ENCODE data around the gene MRPS27.

Gene MRPS27

DNA sequence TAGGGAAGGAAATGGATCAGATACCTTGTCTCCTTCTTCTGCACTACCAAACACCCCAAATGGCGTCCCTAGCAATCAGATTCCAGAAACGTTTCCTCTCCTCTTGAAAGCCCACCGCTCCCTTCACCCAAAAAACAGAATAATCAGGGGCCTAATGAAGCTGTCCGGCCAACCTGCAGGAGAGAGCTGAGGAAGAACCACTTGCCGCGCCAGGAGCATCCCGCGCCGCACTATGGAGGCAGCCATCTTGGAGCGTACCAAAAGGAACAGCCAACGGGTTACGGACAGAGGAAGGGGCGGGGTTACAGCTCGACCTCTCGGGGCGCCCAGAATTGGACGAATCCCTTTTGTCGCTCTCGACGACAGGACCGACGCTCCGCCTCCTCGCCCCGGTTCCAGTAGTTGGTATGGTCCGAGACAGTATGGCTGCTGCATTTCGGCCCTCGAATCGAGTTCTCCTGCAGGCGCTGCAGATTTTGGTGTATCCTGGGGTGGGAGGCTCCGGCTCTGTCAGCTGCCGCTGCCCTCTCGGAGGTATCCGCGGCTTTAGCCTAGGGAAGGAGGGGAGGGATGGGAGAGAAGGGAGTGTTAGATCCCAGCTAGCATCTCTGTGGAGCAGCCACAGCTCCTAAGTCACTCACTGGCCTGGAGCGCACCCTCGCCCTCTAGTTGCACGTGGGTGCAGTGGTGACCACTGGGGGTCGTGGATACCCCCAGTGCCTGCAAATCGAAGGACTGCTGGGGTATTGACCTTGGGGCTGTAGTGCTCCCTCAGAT lies at the start of gene MRPS27, which contains the start of gene PTCD2:
MRPS27 (minus strand) TSS at position 265 of the 777 bp plus-strand sequence; CDS start at position 246, 19 bp downstream.
PTCD2 (plus strand) TSS at position 398 of the 777 bp plus-strand sequence; CDS start at position 408, 10 bp downstream.
- Mint-ChIP-seq H3K36me3 (peaks cover 29% of the 10 kb centered on the region), H3K9me3 (no peaks in the 10 kb centered on the region), H3K27me3 (no peaks in the 10 kb centered on the region), H3K4me1 (peaks cover 60% of the 10 kb centered on the region), H3K4me3 (peak within 1 kb of the TSS; percentile 93), H3K27ac (peak within 1 kb of the TSS; percentile 84)
- DNase-seq: peak; percentile 97
- CTCF ChIA-PET: interaction anchor here (0.6 to 1.2 kb wide), 2 partner anchors 11 to 34 kb away, joined by 3 to 5 read pairs; no protein-coding TSS in a partner anchor

DNA sequence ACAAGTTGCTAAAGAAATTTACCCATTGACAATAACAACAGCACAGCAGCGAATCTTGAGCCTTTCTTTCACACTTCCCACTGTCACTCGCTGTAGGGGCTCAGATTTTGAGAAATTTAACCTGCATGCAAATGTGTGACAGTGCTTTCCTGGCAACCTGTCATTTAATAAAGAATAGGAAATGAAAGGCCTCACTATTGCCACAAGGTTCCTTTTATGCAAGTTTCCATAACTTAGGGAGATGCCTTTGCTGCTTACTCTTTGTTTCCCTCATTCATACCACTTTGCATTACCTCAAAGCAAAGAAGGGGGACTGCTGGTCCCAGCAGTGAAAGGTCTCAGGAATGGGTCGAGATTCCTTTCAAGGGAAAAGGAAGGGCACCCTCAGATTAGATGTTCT lies 49.7 kb upstream of the MRPS27 start:
- Mint-ChIP-seq H3K27me3 (no peaks in the 10 kb centered on the region), H3K4me3 (no peak overlapping the region), H3K9me3 (no peaks in the 10 kb centered on the region), H3K36me3 (no peaks in the 10 kb centered on the region), H3K4me1 (no peaks in the 10 kb centered on the region), H3K27ac (no peak overlapping the region)
- DNase-seq: no peak
- CTCF ChIA-PET: no interaction called here

DNA sequence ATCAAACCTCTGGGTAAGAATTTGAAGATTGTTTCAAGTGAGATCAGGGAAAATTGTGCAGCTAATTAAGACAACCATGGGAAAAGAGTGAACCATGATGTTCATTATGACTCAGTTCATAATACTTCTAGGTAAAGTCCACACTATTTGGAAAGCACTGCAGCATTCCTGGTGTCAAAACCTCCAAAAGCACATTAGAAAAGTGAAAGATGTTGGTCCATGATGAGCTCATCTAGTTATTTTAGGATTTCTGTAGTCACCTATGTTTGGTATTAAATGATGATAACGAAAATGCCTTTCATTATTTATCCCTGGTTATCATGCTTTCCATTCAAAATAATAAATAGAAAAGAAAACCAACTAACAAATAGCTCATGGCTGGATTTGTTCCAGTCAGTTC lies 49.3 kb upstream of the MRPS27 start:
- Mint-ChIP-seq H3K36me3 (peaks cover 1% of the 10 kb centered on the region), H3K4me1 (no peaks in the 10 kb centered on the region)
- CTCF ChIA-PET: no interaction called here

DNA sequence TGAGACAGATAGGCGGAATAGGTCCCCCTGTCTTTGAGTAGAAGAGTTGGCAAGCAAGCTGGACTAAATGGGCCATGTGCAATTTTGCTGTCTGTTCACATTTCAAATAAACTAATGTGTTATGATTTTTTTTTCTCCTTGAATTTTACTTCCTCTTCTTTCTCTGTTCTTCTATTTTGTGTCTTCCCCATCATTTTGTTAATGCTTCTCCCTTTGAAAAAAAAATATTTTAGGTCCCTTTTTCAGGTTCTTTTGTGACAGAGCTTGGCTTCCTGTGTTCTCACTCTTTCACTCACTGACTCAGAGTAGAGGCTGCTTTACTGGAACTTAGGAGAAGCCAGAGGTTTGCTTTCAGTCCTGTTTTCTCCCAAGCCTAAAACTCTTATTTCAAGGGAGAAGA lies 48.2 kb upstream of the MRPS27 start:
- no peak for DNase-seq
- H3K27me3 Mint-ChIP-seq: no peaks in the 10 kb centered on the region
- no peak overlapping the region for H3K4me3 Mint-ChIP-seq
- no peak overlapping the region for H3K27ac Mint-ChIP-seq
- H3K4me1 Mint-ChIP-seq: no peaks in the 10 kb centered on the region
- CTCF ChIA-PET: interaction anchor here (0.7 to 1.0 kb wide), 2 partner anchors 11 to 449 kb away, joined by 3 read pairs; no protein-coding TSS in a partner anchor
- peaks cover 1% of the 10 kb centered on the region for H3K36me3 Mint-ChIP-seq
- H3K9me3 Mint-ChIP-seq: no peaks in the 10 kb centered on the region

More for the DNA sequence above, 49.3 kb upstream of the MRPS27 start:
- H3K27ac Mint-ChIP-seq: no peak overlapping the region
- H3K9me3 Mint-ChIP-seq: no peaks in the 10 kb centered on the region
- H3K27me3 Mint-ChIP-seq: no peaks in the 10 kb centered on the region
- DNase-seq: no peak
- H3K4me3 Mint-ChIP-seq: no peak overlapping the region

DNA sequence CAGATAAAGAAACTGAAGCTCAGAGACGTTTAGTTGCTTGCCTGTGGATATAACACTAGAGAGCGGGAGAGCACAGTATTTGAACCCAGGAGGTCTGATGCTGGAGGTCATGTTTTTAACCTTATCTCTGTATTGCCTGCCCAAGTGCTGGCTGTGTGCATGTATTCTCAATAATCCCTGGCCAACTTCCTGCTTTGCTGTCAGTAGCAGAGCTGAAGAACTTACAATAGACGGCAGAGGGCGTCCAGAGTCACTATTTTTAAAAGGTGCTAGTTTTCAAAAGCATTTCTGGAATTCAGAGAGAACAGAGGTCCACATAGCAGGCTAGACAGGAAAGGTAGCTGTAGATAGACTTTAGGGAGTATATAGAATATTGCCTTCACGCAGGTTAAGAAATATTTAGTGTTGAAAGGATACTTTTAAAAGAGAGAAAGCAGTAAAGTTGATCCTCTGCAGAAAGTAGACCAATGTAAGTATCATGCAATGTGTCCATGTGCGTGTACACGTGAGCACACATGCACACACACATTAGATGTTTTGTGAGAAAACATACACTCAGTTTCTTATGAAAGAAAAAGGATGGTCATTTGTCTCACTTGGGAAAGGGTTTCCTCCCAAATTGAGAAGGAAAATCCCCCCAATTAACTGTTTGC lies 46.4 kb upstream of the MRPS27 start:
- no peaks in the 10 kb centered on the region for H3K4me1 Mint-ChIP-seq
- CTCF ChIA-PET: interaction anchor here (0.7 to 2.8 kb wide), 7 partner anchors 13 to 483 kb away, joined by 3 to 26 read pairs (median 3); no protein-coding TSS in a partner anchor

DNA sequence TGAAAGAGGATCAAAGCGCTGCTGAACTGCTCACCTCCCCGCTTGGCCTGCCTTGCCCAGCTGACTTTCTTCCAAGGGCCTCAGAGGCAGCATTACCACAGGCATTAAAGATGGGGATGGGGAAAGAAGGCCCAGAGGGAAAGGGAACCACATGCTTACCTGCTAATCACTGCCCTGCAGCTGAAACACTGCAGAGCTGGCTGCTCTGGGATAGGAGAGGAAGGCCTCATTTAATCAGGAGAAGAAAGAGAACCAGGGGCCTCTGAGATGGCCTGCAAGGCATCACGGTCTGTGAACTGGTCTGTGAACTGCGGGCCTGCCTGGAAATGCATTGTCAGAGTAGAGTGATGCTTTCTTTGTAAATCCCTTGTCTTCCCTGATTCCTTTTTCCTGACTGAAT lies 44.9 kb upstream of the MRPS27 start:
- H3K27me3 Mint-ChIP-seq: no peaks in the 10 kb centered on the region
- H3K9me3 Mint-ChIP-seq: no peaks in the 10 kb centered on the region
- H3K4me3 Mint-ChIP-seq: no peak overlapping the region
- H3K36me3 Mint-ChIP-seq: peaks cover 12% of the 10 kb centered on the region
- CTCF ChIA-PET: interaction anchor here (2.8 kb wide), 1 partner anchor 159 kb away, joined by 26 read pairs; no protein-coding TSS in a partner anchor
- DNase-seq: no peak
- H3K27ac Mint-ChIP-seq: no peak overlapping the region
- H3K4me1 Mint-ChIP-seq: no peaks in the 10 kb centered on the region

More for the DNA sequence above, 46.4 kb upstream of the MRPS27 start:
- Mint-ChIP-seq H3K9me3 (no peaks in the 10 kb centered on the region), H3K36me3 (peaks cover 7% of the 10 kb centered on the region), H3K4me3 (no peak overlapping the region), H3K27me3 (no peaks in the 10 kb centered on the region), H3K27ac (no peak overlapping the region)
- DNase-seq: peak; percentile 58

DNA sequence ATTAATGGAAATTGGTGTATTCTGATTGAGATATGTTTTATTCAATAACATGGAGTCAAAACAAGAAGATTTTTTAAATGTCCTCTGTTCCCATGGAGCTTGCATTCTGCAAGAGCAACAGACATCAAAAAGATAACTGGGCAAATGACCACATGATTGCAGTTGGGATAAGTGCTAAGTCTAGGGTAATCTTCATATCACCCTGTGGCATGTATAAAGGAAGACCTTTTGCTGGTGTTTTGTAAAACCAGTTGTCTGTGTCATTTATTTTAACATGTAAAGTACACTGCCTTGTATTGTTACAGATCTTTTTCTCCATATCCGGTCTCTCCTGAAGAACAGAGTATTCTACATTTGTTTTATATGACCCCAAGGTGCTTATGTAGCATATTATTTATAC lies 44.1 kb upstream of the MRPS27 start:
- Mint-ChIP-seq H3K27me3 (no peaks in the 10 kb centered on the region), H3K27ac (no peak overlapping the region), H3K36me3 (peaks cover 18% of the 10 kb centered on the region), H3K4me1 (no peaks in the 10 kb centered on the region), H3K9me3 (no peaks in the 10 kb centered on the region), H3K4me3 (no peak overlapping the region)
- CTCF ChIA-PET: interaction anchor here (1.4 kb wide), 1 partner anchor 160 kb away, joined by 3 read pairs; no protein-coding TSS in a partner anchor
- no peak for DNase-seq

DNA sequence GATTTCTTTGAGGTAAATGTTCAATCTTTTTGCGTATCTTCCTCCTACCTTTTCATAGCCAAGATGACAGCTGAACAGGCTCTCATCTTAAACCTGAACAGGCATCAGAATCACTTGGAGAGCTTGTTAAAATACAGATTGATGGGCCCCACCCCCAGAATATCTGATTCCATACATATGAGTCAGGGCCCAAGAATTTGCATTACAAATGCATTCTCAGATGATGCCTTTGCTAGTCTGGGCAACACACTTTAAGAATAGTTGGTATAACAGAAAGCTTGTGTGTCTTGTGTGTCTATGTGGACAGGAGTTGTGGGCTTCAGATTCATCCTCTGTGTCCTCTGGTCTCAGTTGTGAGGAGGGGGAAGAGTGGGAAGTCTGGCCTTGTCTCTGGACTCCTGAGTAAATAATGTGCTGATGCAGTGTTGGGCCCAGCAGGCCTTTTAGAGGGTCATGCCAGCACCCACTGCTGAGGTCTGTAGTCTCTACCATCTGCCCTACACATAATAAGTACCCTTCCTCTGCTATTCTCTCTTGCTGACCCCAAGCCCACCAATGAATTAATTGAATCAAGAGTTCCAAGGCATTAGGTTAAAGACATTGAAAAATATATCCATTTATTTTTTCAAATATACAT lies 43.2 kb upstream of the MRPS27 start:
- Mint-ChIP-seq H3K36me3 (peaks cover 19% of the 10 kb centered on the region), H3K4me1 (no peaks in the 10 kb centered on the region), H3K27ac (no peak overlapping the region), H3K9me3 (no peaks in the 10 kb centered on the region), H3K27me3 (no peaks in the 10 kb centered on the region), H3K4me3 (no peak overlapping the region)
- no peak for DNase-seq
- CTCF ChIA-PET: interaction anchor here (1.4 kb wide), 1 partner anchor 161 kb away, joined by 3 read pairs; no protein-coding TSS in a partner anchor

DNA sequence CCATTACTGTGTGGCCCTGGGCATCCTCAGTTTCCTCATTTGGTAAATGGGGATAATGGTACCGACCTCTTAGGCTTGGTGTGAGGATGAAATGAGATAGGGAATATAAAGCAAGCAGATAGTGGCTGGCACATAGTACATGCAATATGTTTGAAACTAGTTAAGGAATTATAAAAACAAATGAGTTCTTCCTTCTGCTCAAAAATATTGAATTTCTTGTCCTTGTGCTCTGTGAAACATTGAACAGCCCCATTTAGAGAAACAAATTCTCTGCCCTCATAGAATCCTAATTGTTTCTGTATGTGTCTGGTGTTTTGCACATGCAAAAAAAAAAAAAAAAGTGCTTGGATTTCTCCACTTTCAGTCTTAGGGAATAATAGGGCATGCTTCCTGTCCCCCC lies 39.8 kb upstream of the MRPS27 start:
- Mint-ChIP-seq H3K27me3 (no peaks in the 10 kb centered on the region), H3K36me3 (peaks cover 19% of the 10 kb centered on the region), H3K27ac (no peak overlapping the region), H3K9me3 (no peaks in the 10 kb centered on the region), H3K4me3 (no peak overlapping the region), H3K4me1 (no peaks in the 10 kb centered on the region)
- DNase-seq: no peak
- CTCF ChIA-PET: no interaction called here

DNA sequence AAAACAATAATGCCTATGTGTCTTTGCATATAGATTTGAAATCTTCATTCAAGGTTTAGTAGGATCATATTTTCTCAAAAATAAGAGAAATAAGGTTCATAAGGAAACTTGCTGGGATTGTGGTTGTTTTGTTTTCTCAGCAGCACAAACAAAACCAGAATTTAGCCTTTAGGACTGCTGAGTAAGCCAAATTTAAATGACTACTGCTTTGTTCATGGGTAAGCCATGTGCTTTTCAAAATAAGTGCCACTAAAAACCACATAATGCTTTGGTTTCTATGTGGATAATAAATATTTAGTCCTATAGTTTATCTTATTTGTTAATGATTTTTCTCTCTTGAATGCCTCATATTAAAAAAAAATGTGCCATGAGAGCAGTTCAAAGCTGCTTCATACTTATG lies 38.9 kb upstream of the MRPS27 start:
- Mint-ChIP-seq H3K27ac (no peak overlapping the region), H3K4me1 (no peaks in the 10 kb centered on the region), H3K36me3 (peaks cover 18% of the 10 kb centered on the region), H3K4me3 (no peak overlapping the region), H3K9me3 (no peaks in the 10 kb centered on the region), H3K27me3 (no peaks in the 10 kb centered on the region)
- DNase-seq: no peak
- CTCF ChIA-PET: no interaction called here

DNA sequence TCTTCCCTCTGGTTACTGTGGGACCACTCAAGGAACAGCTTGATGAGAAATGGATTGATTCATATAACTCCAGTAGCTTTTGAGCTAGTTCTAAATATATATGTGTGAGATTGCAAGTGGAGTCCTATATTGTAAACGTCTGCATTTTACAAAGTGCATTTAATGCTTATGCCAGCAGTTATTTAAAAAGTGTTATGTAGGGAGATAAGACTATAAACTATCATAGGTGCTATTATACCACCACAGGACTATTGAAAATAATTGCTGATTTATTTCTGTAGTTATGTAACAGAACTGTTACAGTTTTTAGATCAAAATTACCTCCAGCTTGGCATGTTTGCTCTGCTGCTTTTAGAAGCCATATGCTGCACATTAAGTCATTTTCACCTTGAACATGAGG lies 36.3 kb upstream of the MRPS27 start:
- no peaks in the 10 kb centered on the region for H3K4me1 Mint-ChIP-seq
- no peaks in the 10 kb centered on the region for H3K27me3 Mint-ChIP-seq
- no peak overlapping the region for H3K27ac Mint-ChIP-seq
- CTCF ChIA-PET: interaction anchor here (0.9 kb wide), 1 partner anchor 255 kb away, joined by 3 read pairs; no protein-coding TSS in a partner anchor
- DNase-seq: no peak
- H3K36me3 Mint-ChIP-seq: peaks cover 14% of the 10 kb centered on the region
- H3K4me3 Mint-ChIP-seq: no peak overlapping the region
- H3K9me3 Mint-ChIP-seq: no peaks in the 10 kb centered on the region

DNA sequence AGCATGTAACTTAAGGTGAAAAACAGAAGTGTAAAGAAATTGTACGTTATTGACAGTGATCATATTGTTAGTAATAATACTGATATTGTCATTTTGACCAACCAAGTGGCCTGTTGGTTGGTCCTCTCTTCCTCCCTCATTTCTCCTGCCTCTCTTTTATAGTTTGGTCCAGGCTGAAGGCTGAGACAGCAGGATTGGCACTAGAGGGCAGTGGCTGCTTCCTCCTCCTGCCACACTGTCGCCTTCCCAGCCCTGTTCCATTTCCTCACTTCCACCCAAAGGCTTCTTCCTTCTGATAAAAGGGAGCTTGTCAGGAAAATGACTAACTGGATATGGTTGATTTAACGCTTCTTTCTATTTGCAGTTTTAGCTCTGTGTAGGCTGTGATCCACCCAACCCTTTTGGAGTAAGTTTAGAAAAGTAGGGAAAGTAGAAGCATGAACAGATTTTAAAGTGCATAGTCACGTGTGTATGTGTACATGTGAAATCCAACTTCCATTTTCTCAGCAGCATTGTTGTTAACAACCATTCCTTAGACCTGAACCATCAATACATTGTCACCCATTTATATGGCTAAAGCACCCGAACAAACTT lies 35.8 kb upstream of the MRPS27 start:
- Mint-ChIP-seq H3K27me3 (no peaks in the 10 kb centered on the region), H3K36me3 (peaks cover 15% of the 10 kb centered on the region), H3K4me3 (no peak overlapping the region), H3K4me1 (no peaks in the 10 kb centered on the region), H3K27ac (no peak overlapping the region), H3K9me3 (no peaks in the 10 kb centered on the region)
- DNase-seq: no peak
- CTCF ChIA-PET: no interaction called here

DNA sequence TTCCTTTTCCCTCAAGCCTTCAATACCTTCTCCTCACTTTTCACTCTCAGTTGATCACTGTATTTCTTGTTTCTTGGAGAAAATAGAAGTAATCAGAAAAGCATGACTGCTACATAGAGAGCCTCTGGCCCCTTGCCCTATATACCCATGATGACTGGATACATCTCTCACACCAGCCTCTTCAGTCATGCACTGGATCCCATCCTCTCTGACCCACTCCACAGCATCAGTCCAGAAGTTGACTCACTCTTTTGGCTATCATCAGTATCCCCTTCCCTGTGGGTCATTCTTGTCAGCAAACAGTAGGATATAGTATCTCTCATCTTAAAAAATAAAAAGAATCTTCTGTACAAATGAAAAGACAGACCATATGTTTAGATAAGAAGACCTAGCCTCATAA lies 33.0 kb upstream of the MRPS27 start:
- peaks cover 12% of the 10 kb centered on the region for H3K4me1 Mint-ChIP-seq
- no peaks in the 10 kb centered on the region for H3K9me3 Mint-ChIP-seq
- H3K4me3 Mint-ChIP-seq: no peak overlapping the region
- no peak for DNase-seq
- no peak overlapping the region for H3K27ac Mint-ChIP-seq
- peaks cover 6% of the 10 kb centered on the region for H3K36me3 Mint-ChIP-seq
- no peaks in the 10 kb centered on the region for H3K27me3 Mint-ChIP-seq
- CTCF ChIA-PET: interaction anchor here (1.6 kb wide), 1 partner anchor 13 kb away, joined by 3 read pairs; no protein-coding TSS in a partner anchor

DNA sequence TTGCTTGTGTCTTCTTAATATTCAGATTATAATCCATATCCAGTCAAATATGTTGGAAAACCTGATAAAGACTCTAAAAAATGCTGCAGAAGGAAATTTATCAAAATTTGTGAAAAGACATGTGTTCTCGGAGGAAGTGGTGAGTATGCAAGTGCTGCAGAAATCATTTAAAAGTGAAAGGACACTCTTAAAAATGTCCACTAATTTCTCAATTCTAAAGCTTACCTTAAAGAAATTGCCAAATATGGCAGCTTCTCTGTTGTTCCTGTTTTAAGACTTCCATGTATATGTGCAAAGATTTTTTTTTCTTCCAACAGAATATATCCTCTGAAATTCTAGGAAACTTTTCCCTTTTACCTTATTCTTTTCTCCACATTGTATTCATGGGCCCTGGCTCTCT lies 32.6 kb upstream of the MRPS27 start:
- CTCF ChIA-PET: no interaction called here
- Mint-ChIP-seq H3K4me1 (peaks cover 12% of the 10 kb centered on the region), H3K36me3 (peaks cover 6% of the 10 kb centered on the region), H3K4me3 (no peak overlapping the region), H3K9me3 (no peaks in the 10 kb centered on the region), H3K27ac (no peak overlapping the region), H3K27me3 (no peaks in the 10 kb centered on the region)
- no peak for DNase-seq

All from activated naive CD4-positive, alpha-beta T cell treated with anti-CD3 and anti-CD28 coated beads, Interleukin-2, amount 10 ng/mL, durations not matched to agents 7 days and 5 days (primary cell).